HepG2 (cell line): ENCODE results near the gene C10orf71. TPM values are rescaled to one million over a fixed set of nuclear protein-coding genes. Genes with fewer than 3 reads are reported as not detected.

Source experiments
- ATAC-seq: fragments of 200-7000 bp; cut with Tn5 transposase; 3 replicates; pipeline ENCODE4 v1.9.1; 2020; ENCODE audit warnings: mild to moderate bottlenecking, moderate library complexity
- BruUV-seq: library from RNA; stranded (reverse); fragments of 400-500 nt; replicated peaks from 2 replicates; lab custom pipeline; 2021; lab: Mats Ljungman, UMichigan
- CTCF ChIA-PET: fragments of 300-600 bp; formaldehyde crosslinking; extraction: SDS; loops from one replicate; lab custom pipeline; 2021; ENCODE audit warnings: low total read pairs, inconsistent platforms, low intra/inter-chr PET ratio; lab: Yijun Ruan, JAX
- POLR2A ChIA-PET: fragments of 350-600 bp; sonication (Branson Sonifier 250); formaldehyde crosslinking; loops from one replicate; lab custom pipeline; 2020; ENCODE audit warnings: antibody characterized with exemption, inconsistent platforms; lab: Yijun Ruan, JAX
- DNase-seq: peaks from one replicate; pipeline ENCODE4 v3.0.0-alpha.2; 2015; ENCODE audit warnings: low spot score
- FAIRE-seq: peaks from 3 replicates; lab custom pipeline; 2011; peaks lifted over from hg19 to GRCh38; lab: Jason Lieb, UNC
- H2AFZ ChIP-seq: one replicate; pipeline ENCODE4 v1.6.1; 2011; ENCODE audit warnings: low read length, inconsistent platforms
- H3K27ac ChIP-seq: fragments of 300-600 bp; 3 replicates; pipeline ENCODE4 v1.8.0; 2011; ENCODE audit warnings: mixed run types, mild to moderate bottlenecking, mixed read lengths, low read length, inconsistent platforms; ENCODE audit not compliant: insufficient read depth; ENCODE audit errors: extremely low read length
- H3K27me3 ChIP-seq, 2 experiments: fragments of 200-600 bp in 1 of 2; 2 replicates in 1 of 2; 3 replicates in 1 of 2; pipeline versions ENCODE4 v1.6.0 to v1.8.0; 2011; ENCODE audit warnings: low read length in 2 of 2, mild to moderate bottlenecking in 2 of 2, moderate library complexity in 2 of 2, inconsistent platforms in 1 of 2; ENCODE audit not compliant: insufficient read depth in 2 of 2, control insufficient read depth in 1 of 2
- H3K36me3 ChIP-seq, 2 experiments: fragments of 200-600 bp in 1 of 2; replicated peaks in 1 of 2; 2 replicates in 1 of 2; 3 replicates in 1 of 2; pipeline versions ENCODE4 v1.5.1 to v1.8.0; 2011; ENCODE audit warnings: low read length in 2 of 2, inconsistent platforms in 1 of 2; ENCODE audit not compliant: insufficient read depth in 2 of 2, control insufficient read depth in 1 of 2
- H3K4me1 ChIP-seq: 2 replicates; pipeline ENCODE4 v1.5.1; 2012; ENCODE audit warnings: low read length, inconsistent platforms; ENCODE audit not compliant: insufficient read depth
- H3K4me2 ChIP-seq: 2 replicates; pipeline ENCODE4 v1.6.0; 2011; ENCODE audit warnings: low read depth, low read length, inconsistent platforms
- H3K4me3 ChIP-seq, 3 experiments: fragments of 200-600 bp in 1 of 3; sonication (generic), shearing (Covaris generic) in 1 of 3; replicated peaks in 1 of 3; 2 replicates each; pipeline ENCODE4 v1.5.1; 2011 to 2016; ENCODE audit warnings: low read length in 3 of 3, inconsistent platforms in 2 of 3, low read depth in 2 of 3, mild to moderate bottlenecking in 2 of 3, control low read depth in 1 of 3, mixed read lengths in 1 of 3; ENCODE audit not compliant: insufficient read depth in 1 of 3
- H3K79me2 ChIP-seq: one replicate; pipeline ENCODE4 v1.6.1; 2011; ENCODE audit warnings: low read length, inconsistent platforms; ENCODE audit not compliant: insufficient read depth
- H3K9ac ChIP-seq: 2 replicates; pipeline ENCODE4 v1.6.0; 2011; ENCODE audit warnings: mild to moderate bottlenecking, low read depth, low read length, inconsistent platforms; ENCODE audit not compliant: insufficient read depth
- H3K9me3 ChIP-seq: 2 replicates; pipeline ENCODE4 v1.5.1; 2012; ENCODE audit warnings: mild to moderate bottlenecking, low read length
- H4K20me1 ChIP-seq: 2 replicates; pipeline ENCODE4 v1.6.0; 2011; ENCODE audit warnings: inconsistent platforms, mild to moderate bottlenecking, low read length, moderate library complexity; ENCODE audit not compliant: insufficient read depth
- BCL6 ChIP-seq: IDR thresholded peaks from 2 replicates; pipeline ENCODE4 v1.6.1; 2016; ENCODE audit warnings: missing genetic modification reagents, missing compliant biosample characterization
- BRD4 ChIP-seq: sonication (generic); formaldehyde crosslinking; IDR thresholded peaks from 2 replicates; pipeline ENCODE4 v1.4.0; 2020; ENCODE audit warnings: missing genetic modification reagents
- CBX5 ChIP-seq: sonication (generic); formaldehyde crosslinking; IDR thresholded peaks from 2 replicates; pipeline ENCODE4 v1.4.0; 2020; ENCODE audit warnings: missing genetic modification reagents, borderline replicate concordance
- LCORL ChIP-seq, 2 experiments: fragments of 450-650 bp in 1 of 2; sonication (generic) in 1 of 2; formaldehyde crosslinking in 1 of 2; IDR thresholded peaks; 2 replicates each; pipeline versions ENCODE4 v1.5.0 to v1.6.1; 2017 to 2020; ENCODE audit warnings: antibody characterized with exemption in 1 of 2, missing genetic modification reagents in 1 of 2
- NCOA1 ChIP-seq: sonication (generic); formaldehyde crosslinking; IDR thresholded peaks from 2 replicates; pipeline ENCODE4 v1.9.0; 2021; ENCODE audit warnings: missing genetic modification reagents
- SATB2 ChIP-seq: sonication (generic); formaldehyde crosslinking; IDR thresholded peaks from 2 replicates; pipeline ENCODE4 v1.5.0; 2020; ENCODE audit warnings: missing genetic modification reagents
- SCMH1 ChIP-seq: sonication (generic); formaldehyde crosslinking; IDR thresholded peaks from 2 replicates; pipeline ENCODE4 v1.9.0; 2021; ENCODE audit warnings: missing genetic modification reagents, mild to moderate bottlenecking, borderline replicate concordance
- SRSF1 ChIP-seq: fragments of 200-400 bp; formaldehyde crosslinking; optimal IDR thresholded peaks from 2 replicates; pipeline ENCODE3; 2017; ENCODE audit warnings: mild to moderate bottlenecking, low read depth, low read length, moderate library complexity
- YEATS2 ChIP-seq: sonication (generic); formaldehyde crosslinking; IDR thresholded peaks from 2 replicates; pipeline ENCODE4 v1.4.0; 2020; ENCODE audit warnings: missing genetic modification reagents, borderline replicate concordance
- ZNF333 ChIP-seq: sonication (generic); formaldehyde crosslinking; IDR thresholded peaks from 2 replicates; pipeline ENCODE4 v1.4.0; 2020; ENCODE audit warnings: mild to moderate bottlenecking, missing genetic modification reagents, borderline replicate concordance
- ZNF7 ChIP-seq: IDR thresholded peaks from 2 replicates; pipeline ENCODE4 v1.6.1; 2016; ENCODE audit warnings: missing biosample characterization, missing genetic modification reagents
- ZSCAN29 ChIP-seq: sonication (generic); formaldehyde crosslinking; conservative IDR thresholded peaks from 2 replicates; pipeline ENCODE4 v1.4.0; 2020; ENCODE audit warnings: mild to moderate bottlenecking, missing genetic modification reagents
- WGBS: methylation state at CpG from one replicate; pipeline ENCODE4 v1.1.6; 2017; ENCODE audit warnings: low lambda C conversion rate; 5-methylcytosine and 5-hydroxymethylcytosine counted together
- in situ Hi-C: cut with HindIII; loops from 2 replicates; pipeline ENCODE4 v1.10.0; 2017; ENCODE audit warnings: low pct_unique_long_range_greater_than_20kb; ENCODE audit not compliant: extremely low pct_ligation_motif_present
- intact Hi-C: fragments of 100-400 bp; cut with micrococcal nuclease; formaldehyde crosslinking; loops from one replicate; pipeline ENCODE4 v1.10.0; 2022; ENCODE audit not compliant: unreplicated experiment
- polyA plus RNA-seq, 8 experiments: library from polyadenylated mRNA; depleted of rRNA in 3 of 8; stranded (reverse) in 7 of 8; unstranded in 1 of 8; fragments of >200 nt; fragmentation: Illumina TruSeq in 4 of 8; extraction: Trizol in 4 of 8; gene quantifications; 2 replicates each; pipeline versions ENCODE4 v1.2.1 to v1.2.3, GENCODE V29; 2011 to 2016; ENCODE audit warnings: low read depth in 4 of 8, missing spikeins in 1 of 8, mixed read lengths in 1 of 8; ENCODE audit not compliant: insufficient read depth in 1 of 8
- total RNA-seq, 5 experiments: library from RNA; depleted of rRNA; stranded (reverse); fragments of >200 nt; fragmentation: Illumina TruSeq; extraction: Trizol; gene quantifications; 2 replicates each; pipeline ENCODE4 v1.2.3, GENCODE V29; 2016; ENCODE audit warnings: low read depth in 1 of 5
- TF ChIP-seq, protein P1 (sequence below): sonication (generic); formaldehyde crosslinking; IDR thresholded peaks from 2 replicates; pipeline ENCODE4 v1.4.0; 2020; ENCODE audit warnings: mild to moderate bottlenecking, low read depth, missing genetic modification reagents

Gene C10orf71
- total and polyA plus RNA-seq, 2 of the 13 experiments (the other 11 are each of a cell fraction or from before 2014, with no cell fraction given) = not detected

DNA sequence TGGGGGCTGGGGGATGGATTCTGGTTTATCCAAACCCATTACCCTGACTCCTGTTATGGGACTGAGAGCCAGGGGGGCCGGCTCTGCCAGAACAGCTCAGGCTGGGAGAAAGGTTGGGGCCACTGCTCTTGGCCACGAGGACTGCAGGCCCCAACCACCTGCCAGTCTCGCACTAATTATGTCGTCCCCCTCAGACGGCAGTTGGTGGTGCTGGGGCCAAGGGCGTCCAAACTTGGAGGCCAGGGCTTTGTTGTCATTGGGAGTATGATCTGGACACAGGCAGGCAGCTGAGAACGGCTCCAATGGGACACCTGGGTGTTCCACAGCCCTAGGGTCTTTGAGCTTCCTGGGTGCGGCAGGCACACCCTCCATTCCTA is 62.2 kb downstream of the C10orf71 start (continued):
- TF ChIP-seq, protein P1, sequence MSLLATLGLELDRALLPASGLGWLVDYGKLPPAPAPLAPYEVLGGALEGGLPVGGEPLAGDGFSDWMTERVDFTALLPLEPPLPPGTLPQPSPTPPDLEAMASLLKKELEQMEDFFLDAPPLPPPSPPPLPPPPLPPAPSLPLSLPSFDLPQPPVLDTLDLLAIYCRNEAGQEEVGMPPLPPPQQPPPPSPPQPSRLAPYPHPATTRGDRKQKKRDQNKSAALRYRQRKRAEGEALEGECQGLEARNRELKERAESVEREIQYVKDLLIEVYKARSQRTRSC (CRISPR knock-in tag) = no peak
- TF ChIP-seq NCOA1 = no peak
- no peak for TF ChIP-seq SRSF1
- no peak for TF ChIP-seq ZSCAN29 (CRISPR knock-in tag)
- TF ChIP-seq LCORL (IDR thresholded peaks at IDR 0.05) = no peak
- no peak for TF ChIP-seq LCORL (CRISPR knock-in tag; IDR thresholded peaks at IDR 0.05)
- TF ChIP-seq SCMH1 (CRISPR knock-in tag) = no peak
- no peak for TF ChIP-seq ZNF7 (CRISPR knock-in tag)
- TF ChIP-seq CBX5 (CRISPR knock-in tag) = no peak

DNA sequence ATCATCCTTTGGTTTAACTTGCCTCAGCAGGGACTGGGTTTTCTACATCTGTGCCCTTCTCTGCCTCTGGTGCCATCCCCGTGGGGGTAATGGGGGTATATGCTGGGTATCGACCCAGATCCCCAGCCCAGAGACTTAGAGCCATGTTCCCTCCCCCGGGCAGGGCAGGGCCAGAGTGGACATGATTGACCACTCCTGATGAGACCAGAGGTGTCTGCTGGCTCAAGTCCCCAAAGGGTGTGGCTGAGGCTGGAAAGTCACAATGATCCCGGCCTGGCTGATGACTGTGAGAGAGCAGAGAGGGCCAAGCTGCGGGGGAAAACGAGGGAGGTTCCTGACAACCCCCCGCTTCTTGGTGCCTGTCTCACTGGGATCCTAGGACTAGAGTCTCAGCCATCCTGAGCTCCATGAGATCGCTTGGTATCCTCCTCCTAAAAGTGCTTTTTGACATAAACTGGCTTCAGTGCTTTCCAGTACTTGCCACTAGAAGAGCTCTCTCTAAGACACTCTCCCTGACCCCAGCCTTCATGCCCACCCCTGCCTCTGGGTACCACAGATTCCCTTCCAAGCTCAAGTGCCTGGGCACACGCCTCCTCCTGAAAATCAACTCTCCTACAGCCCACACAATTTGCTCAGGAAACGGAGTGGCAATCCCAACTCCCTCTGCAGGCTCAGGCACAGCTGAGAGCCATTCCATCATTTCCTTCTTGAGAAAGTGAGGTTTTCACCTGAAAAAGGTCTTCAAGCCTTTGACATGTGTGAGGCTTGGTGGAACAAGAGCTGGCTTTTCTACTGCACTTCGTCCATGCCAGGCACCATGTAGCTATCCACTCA is 63.0 kb downstream of the C10orf71 start:
- DNase-seq (no peak), FAIRE-seq (no peak), ATAC-seq (no peak)
- no peaks in the 10 kb centered on the region for H3K9me3 ChIP-seq
- H3K79me2 ChIP-seq = no peaks in the 10 kb centered on the region
- BruUV-seq = no TSS peak
- no peaks in the 10 kb centered on the region for H3K36me3 ChIP-seq
- intact Hi-C loops (no loop called here), in situ Hi-C loops (loop anchor here (10.0 kb wide), 1 partner anchor 387 kb away; no protein-coding TSS in a partner anchor)
- no peaks in the 10 kb centered on the region for H4K20me1 ChIP-seq
- POLR2A ChIA-PET = interaction anchor here (1.3 kb wide), 1 partner anchor 177 kb away, joined by 6 read pairs; the partner anchor contains the start of gene ERCC6
- H2AFZ ChIP-seq = no peak overlapping the region
- H3K27ac ChIP-seq = no peak overlapping the region
- H3K27me3 ChIP-seq = no peaks in the 10 kb centered on the region; a peak in 1 of 5 replicates
- no peak overlapping the region for H3K4me3 ChIP-seq
- WGBS = 56% methylated on average over 5 of the region's 11 CpGs
- no peak for TF ChIP-seq ZNF333 (CRISPR knock-in tag)
- TF ChIP-seq BCL6 (CRISPR knock-in tag) = no peak
- no peak for TF ChIP-seq BRD4 (CRISPR knock-in tag)
- no peak for TF ChIP-seq YEATS2
- no peak for TF ChIP-seq SATB2 (CRISPR knock-in tag)
- TF ChIP-seq, all 625 proteins: peak for 0
- Histone ChIP-seq H3K4me1 (peaks cover 43% of the 10 kb centered on the region), H3K4me2 (no peak overlapping the region), H3K9ac (no peak overlapping the region)
- CTCF ChIA-PET = no interaction called here
